Subcutaneous adipose tissue (tissue), 4 donors: Measurements from ENCODE around the gene P2RX5. TPM values are rescaled to one million over a fixed set of nuclear protein-coding genes. Genes with fewer than 3 reads are reported as not detected.

Experiments used
- CTCF ChIP-seq: fragments of 450-650 bp; IDR thresholded peaks from one replicate; pipeline ENCODE4 v1.5.1; 2016; ENCODE audit warnings: low read depth, mild to moderate bottlenecking, control low read depth, antibody characterized with exemption, moderate library complexity
- total RNA-seq, 4 donors: library from RNA; depleted of rRNA; stranded (reverse); fragments of >200 nt; gene quantifications; one replicate each; pipeline ENCODE4 v1.1.0, GENCODE V29; 2016

P2RX5 gene
- total RNA-seq, 4 donors from 2014 or later = 0.68 TPM; not detected in 3

- no peak for TF ChIP-seq CTCF
Observed at GRCh38 chr17:3636908-3637373, 59.0 kb downstream of the P2RX5 start.

GRCh38 chr17:3636154-3636907, 59.6 kb downstream of the P2RX5 start, which contains the start of the genes CTNS and SHPK:
Gene CTNS, plus strand, starts transcription at chr17:3636760. Its CDS starts 3,447 bp downstream, at chr17:3640207.
Gene SHPK, minus strand, starts transcription at chr17:3636250. Its CDS starts 31 bp downstream, at chr17:3636219.
- no peak for TF ChIP-seq CTCF

GRCh38 chr17:3635474-3636153, 60.3 kb downstream of the P2RX5 start:
- no peak for TF ChIP-seq CTCF

- TF ChIP-seq CTCF = no peak
Observed at GRCh38 chr17:3632287-3632686, 63.7 kb downstream of the P2RX5 start.

- TF ChIP-seq CTCF = no peak
Observed at GRCh38 chr17:3630781-3631180, 65.2 kb downstream of the P2RX5 start.

GRCh38 chr17:3627769-3628167, 68.2 kb downstream of the P2RX5 start:
- TF ChIP-seq CTCF = no peak
